SHP77 (cell line): ENCODE results near the gene TRAF3IP1.
"Not testable (repeated sequence)": the region's sequence is repeated elsewhere in the genome, so short reads cannot be mapped to it uniquely, and the experiment has no call there.

ENCODE experiments used
- DNase-seq, 2 experiments: peaks; one replicate each; lab custom pipeline; 2025; lab: John Stamatoyannopoulos, UW

The TRAF3IP1 gene

GRCh38 chr2:238427435-238428162 is 107.3 kb downstream of the TRAF3IP1 start:
- no peak for DNase-seq

GRCh38 chr2:238428866-238429265 is 108.5 kb downstream of the TRAF3IP1 start:
- no peak for DNase-seq

- DNase-seq, result no peak
These were observed 110.5 kb downstream of the TRAF3IP1 start for GRCh38 chr2:238430781-238431180.

GRCh38 chr2:238431456-238431855 is 111.1 kb downstream of the TRAF3IP1 start:
- DNase-seq, result no peak

- DNase-seq, result no peak
These were observed 113.1 kb downstream of the TRAF3IP1 start for GRCh38 chr2:238433300-238433915.

GRCh38 chr2:238433941-238434845 is 113.9 kb downstream of the TRAF3IP1 start:
- DNase-seq, result no peak

- DNase-seq, result no peak
These were observed 114.8 kb downstream of the TRAF3IP1 start for GRCh38 chr2:238434846-238435751.

GRCh38 chr2:238435752-238436096 is 115.4 kb downstream of the TRAF3IP1 start:
- no peak for DNase-seq

GRCh38 chr2:238438856-238439849 is 118.8 kb downstream of the TRAF3IP1 start:
- DNase-seq, result no peak

GRCh38 chr2:238439917-238440316 is 119.6 kb downstream of the TRAF3IP1 start:
- DNase-seq, result no peak

- DNase-seq, result no peak
These were observed 120.0 kb downstream of the TRAF3IP1 start for GRCh38 chr2:238440331-238440730.

GRCh38 chr2:238440767-238441166 is 120.4 kb downstream of the TRAF3IP1 start:
- no peak for DNase-seq

GRCh38 chr2:238441262-238442114 is 121.2 kb downstream of the TRAF3IP1 start:
- no peak for DNase-seq

GRCh38 chr2:238442257-238442656 is 121.9 kb downstream of the TRAF3IP1 start:
- not testable (repeated sequence) for DNase-seq

- no peak for DNase-seq
These were observed 123.9 kb downstream of the TRAF3IP1 start for GRCh38 chr2:238444242-238444641.

GRCh38 chr2:238445409-238446190 is 125.3 kb downstream of the TRAF3IP1 start:
- no peak for DNase-seq

GRCh38 chr2:238446371-238446770 is 126.1 kb downstream of the TRAF3IP1 start:
- DNase-seq, result no peak
